Subcutaneous adipose tissue (tissue), 4 donors: Measurements from ENCODE around the gene DNAJA4. TPM values are rescaled to one million over a fixed set of nuclear protein-coding genes. Genes with fewer than 3 reads are reported as not detected.

Source experiments
- total RNA-seq, 4 donors: library from RNA; depleted of rRNA; stranded (reverse); fragments of >200 nt; gene quantifications; one replicate each; pipeline ENCODE4 v1.1.0, GENCODE V29; 2016
- TF ChIP-seq, protein P1 (sequence below): fragments of 450-650 bp; IDR thresholded peaks from one replicate; pipeline ENCODE4 v1.5.1; 2016; ENCODE audit warnings: low read depth, mild to moderate bottlenecking, control low read depth, antibody characterized with exemption, moderate library complexity

The DNAJA4 gene
- total RNA-seq, 4 donors from 2014 or later = 14.3 to 22.8 (median 17.7) TPM

DNA sequence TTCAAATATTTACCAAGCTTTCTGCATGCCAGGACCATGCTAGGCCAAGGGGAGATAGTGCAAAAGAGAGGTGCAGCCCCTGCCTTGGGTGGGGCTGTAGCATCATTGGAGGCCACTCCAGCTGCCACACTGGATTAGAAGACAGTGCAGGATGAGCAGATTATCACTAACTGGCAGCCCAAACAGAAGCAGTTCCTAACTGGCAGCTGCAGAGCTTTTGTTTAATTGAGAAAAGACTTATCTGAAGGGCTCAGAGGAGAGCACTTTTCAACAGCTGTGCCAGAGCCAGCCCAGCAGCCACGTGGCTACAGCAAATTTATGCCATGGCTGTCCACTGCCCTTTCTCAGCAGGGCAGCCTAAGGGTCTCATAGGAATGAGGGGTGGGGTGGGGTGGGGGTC is 16.5 kb upstream of the DNAJA4 start:
- TF ChIP-seq, protein P1, sequence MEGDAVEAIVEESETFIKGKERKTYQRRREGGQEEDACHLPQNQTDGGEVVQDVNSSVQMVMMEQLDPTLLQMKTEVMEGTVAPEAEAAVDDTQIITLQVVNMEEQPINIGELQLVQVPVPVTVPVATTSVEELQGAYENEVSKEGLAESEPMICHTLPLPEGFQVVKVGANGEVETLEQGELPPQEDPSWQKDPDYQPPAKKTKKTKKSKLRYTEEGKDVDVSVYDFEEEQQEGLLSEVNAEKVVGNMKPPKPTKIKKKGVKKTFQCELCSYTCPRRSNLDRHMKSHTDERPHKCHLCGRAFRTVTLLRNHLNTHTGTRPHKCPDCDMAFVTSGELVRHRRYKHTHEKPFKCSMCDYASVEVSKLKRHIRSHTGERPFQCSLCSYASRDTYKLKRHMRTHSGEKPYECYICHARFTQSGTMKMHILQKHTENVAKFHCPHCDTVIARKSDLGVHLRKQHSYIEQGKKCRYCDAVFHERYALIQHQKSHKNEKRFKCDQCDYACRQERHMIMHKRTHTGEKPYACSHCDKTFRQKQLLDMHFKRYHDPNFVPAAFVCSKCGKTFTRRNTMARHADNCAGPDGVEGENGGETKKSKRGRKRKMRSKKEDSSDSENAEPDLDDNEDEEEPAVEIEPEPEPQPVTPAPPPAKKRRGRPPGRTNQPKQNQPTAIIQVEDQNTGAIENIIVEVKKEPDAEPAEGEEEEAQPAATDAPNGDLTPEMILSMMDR = no peak

DNA sequence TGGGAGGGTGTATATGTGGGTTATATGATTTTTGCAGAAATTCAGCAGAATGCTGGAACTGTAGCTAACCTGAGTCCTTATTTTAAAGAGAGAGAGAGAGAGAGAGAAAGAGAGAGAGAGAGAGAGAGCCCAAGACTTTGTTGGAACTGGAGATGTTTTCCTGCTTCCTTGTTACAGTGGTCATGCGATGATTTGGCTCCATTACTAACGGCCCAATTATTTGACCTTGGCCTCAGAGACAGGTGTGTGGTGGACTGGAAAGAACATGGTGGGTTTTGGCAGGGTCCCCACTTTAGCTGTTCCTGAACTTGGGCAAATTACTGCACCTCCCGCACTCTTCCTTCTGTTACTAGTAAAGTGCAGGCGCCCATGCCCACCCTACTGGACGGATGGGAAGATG is 15.2 kb upstream of the DNAJA4 start:
- TF ChIP-seq, protein P1 = no peak

DNA sequence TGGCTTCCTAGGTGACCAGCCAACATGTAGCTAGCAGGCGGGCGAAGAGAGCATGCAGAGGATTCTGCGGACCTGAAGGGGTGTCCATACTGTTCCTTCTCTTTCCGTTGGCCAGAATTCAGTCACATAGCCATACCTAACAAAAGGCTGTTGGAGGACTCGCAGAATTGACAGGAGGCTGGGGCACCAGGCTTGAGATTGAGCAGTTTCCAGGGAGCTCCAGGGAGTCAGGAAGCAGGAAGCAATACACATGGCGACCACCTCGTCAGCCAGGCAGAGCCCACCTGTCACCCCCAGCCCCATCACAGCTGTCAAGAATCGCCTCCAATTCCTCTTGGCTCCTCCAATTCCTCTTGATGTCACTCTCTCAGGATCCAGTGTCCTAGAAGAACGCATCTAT is 13.2 kb upstream of the DNAJA4 start:
- TF ChIP-seq, protein P1 = no peak

DNA sequence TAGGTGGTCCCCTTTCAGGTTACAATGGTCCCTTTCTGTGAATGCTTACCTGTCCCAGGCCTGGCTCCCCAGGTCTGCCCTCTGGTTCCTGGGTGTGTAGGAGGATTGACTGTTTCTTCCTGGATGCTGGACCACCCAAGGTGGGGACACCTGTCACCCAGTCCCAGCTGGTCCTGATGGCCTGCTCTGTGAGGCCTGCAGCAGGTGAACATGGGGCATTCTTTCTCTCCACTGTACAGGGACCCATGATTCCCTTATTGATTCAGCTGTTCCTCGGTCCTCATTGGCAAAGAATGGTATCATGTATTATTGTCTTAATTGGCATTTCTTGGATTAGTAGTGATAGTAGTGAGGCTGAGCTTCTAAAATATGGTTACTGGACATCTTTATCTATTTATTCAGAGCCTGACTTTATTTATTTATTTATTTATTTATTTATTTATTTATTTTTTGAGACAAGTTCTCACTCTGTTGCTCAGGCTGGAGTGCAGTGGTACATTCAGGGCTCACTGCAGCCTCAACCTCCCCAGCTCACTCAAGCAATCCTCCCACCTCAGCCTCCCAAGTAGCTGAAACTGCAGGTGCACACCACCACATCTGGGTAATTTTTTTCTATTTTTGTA is 8.8 kb upstream of the DNAJA4 start:
- TF ChIP-seq, protein P1 = no peak

DNA sequence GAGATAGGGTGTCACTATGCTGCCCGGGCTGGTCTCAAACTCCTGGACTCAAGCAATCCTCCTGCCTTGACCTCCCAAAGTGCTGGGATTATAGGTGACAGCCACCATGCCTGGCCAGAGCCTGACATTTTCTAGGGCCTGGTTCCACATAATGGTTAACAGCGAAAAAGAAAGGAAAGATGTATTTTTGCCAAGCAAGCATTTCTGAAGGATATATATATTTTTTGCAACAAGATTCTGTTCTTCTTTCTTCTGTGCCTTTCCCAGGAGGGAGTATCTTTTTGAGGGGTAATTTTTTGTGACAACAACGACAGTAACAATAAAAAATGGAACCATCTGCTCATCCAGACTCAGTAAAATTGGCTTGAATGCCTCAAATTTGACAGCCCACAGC is 8.3 kb upstream of the DNAJA4 start:
- TF ChIP-seq, protein P1 = no peak

DNA sequence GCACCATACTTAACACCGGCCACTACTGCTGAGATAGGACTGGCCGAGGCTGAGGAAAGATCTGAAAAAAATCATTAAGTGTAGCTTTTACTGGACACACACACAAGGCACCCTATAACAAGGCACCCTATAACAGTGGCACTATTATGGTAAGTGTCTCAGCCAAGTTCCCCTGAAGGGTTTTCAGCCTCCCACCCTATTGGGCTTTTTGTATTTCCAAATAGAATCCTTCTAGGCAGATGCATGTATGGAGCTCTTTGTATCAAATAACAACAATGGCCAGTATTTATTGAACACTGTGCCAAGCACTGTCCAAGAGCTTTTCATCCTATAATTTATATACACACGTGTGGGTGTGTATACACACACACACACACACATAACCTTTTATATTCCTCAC is 6.7 kb upstream of the DNAJA4 start:
- TF ChIP-seq, protein P1 = no peak

DNA sequence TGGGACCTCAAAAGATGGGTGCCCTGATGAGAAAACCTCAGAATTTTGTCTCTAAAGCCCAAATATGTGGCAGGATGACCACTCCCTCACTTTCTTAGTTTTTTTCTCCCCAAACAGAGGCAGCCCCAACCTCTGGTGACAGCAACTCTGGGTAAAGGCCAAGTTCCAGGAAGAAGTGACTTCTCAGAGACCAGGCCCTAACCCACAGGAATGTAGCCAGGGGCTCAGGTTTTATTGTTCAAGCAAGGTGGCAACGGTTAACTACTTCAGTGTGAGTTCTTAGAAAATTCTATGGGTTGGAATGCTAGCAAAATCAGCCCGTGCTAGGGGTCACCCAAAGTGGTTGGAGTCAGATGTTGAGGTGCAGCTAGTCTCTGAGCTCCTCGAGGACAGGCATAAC is 5.1 kb upstream of the DNAJA4 start:
- TF ChIP-seq, protein P1 = no peak
